NCI-H2081 treated with DMSO at 0.1 percent for 48 hours (cell line): ENCODE data around the gene GGPS1.
"Not testable (repeated sequence)": the region's sequence is repeated elsewhere in the genome, so short reads cannot be mapped to it uniquely, and the experiment has no call there.

Experiments used
- DNase-seq: peaks from one replicate; lab custom pipeline; 2025; lab: John Stamatoyannopoulos, UW

Gene GGPS1

GRCh38 chr1:235304549-235305451 is 23.6 kb upstream of the GGPS1 start:
- DNase-seq, result no peak

- DNase-seq, result no peak
Observed at GRCh38 chr1:235307158-235308124, 20.9 kb upstream of the GGPS1 start.

- DNase-seq, result not testable (repeated sequence)
Observed at GRCh38 chr1:235309206-235309605, 19.2 kb upstream of the GGPS1 start.

GRCh38 chr1:235313262-235313661 is 15.1 kb upstream of the GGPS1 start:
- no peak for DNase-seq

GRCh38 chr1:235313931-235314678 is 14.3 kb upstream of the GGPS1 start:
- DNase-seq, result no peak

- no peak for DNase-seq
Observed at GRCh38 chr1:235315173-235315572, 13.2 kb upstream of the GGPS1 start.

GRCh38 chr1:235315735-235316134 is 12.6 kb upstream of the GGPS1 start:
- no peak for DNase-seq

- DNase-seq, result no peak
Observed at GRCh38 chr1:235317168-235317567, 11.2 kb upstream of the GGPS1 start.

GRCh38 chr1:235319255-235319654 is 9.1 kb upstream of the GGPS1 start:
- no peak for DNase-seq

- no peak for DNase-seq
Observed at GRCh38 chr1:235320521-235321179, 7.7 kb upstream of the GGPS1 start.

GRCh38 chr1:235324296-235324695 is 4.1 kb upstream of the GGPS1 start:
- DNase-seq, result no peak

- DNase-seq, result no peak
Observed at GRCh38 chr1:235325139-235325538, 3.2 kb upstream of the GGPS1 start.

GRCh38 chr1:235325854-235326253 is 2.5 kb upstream of the GGPS1 start:
- no peak for DNase-seq

GRCh38 chr1:235326719-235327558 is 1.4 kb upstream of the GGPS1 start:
- no peak for DNase-seq

- DNase-seq, result no peak
Observed at GRCh38 chr1:235327559-235328270, 655 bp upstream of the GGPS1 start, which contains the start of gene ARID4B. TSS of gene ARID4B (minus strand) at chr1:235328179. CDS start at chr1:235326919, 1,260 bp downstream.

GRCh38 chr1:235329139-235329902 is 951 bp downstream of the GGPS1 start:
- no peak for DNase-seq

GRCh38 chr1:235330918-235331285 is 2.5 kb downstream of the GGPS1 start:
- DNase-seq, result no peak

- no peak for DNase-seq
Observed at GRCh38 chr1:235331401-235331800, 3.0 kb downstream of the GGPS1 start.

- DNase-seq, result no peak
Observed at GRCh38 chr1:235336903-235337302, 8.5 kb downstream of the GGPS1 start.
